ENCODE results near the gene IGSF21. TPM values are rescaled to one million over a fixed set of nuclear protein-coding genes. Genes with fewer than 3 reads are reported as not detected.

Gene IGSF21
- total and polyA plus RNA-seq, 2 donors (not counting 1 experiment from before 2014, with no cell fraction given), result not detected

DNA sequence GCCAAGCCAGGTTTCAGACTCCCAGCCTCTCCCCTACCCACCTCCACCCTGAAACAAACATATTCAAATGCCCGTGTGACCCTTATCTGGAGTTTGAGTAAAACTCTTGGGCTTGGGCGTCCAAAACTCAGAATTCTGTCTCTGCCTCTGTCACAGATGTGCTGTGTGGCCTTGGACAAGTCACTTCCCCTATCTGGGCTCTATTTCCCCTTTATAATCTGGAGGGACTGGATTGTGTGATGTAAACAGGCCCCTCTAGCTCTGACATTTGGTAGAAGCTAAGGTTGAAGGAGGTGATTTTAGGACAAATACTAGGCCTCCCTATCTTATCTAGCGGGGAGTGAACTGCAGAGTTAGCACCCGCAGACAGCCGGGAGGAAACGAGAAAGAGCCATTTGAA is 67.5 kb downstream of the IGSF21 start:
- intact Hi-C loops (cut with micrococcal nuclease), result no loop called here
- H3K27ac Mint-ChIP-seq, result no peak overlapping the region
- H3K4me3 Mint-ChIP-seq, result no peak overlapping the region
- Histone ChIP-seq H2AFZ (ENCODE audit: insufficient read depth, low read depth, low read length, poor library complexity, severe bottlenecking) (no peak overlapping the region), H3K27ac (ENCODE audit: low read length in 2 of 2) (no peak overlapping the region), H3K4me3 (ENCODE audit: control extremely low read depth in 1 of 5, extremely low read depth in 1 of 5, insufficient read depth in 1 of 5, low read depth in 2 of 5, low read length in 4 of 5) (no peak overlapping the region), H3K9me3 (ENCODE audit: control extremely low read depth in 1 of 3, control insufficient read depth in 2 of 3, insufficient read depth in 1 of 3, low read length in 2 of 3) (no peaks in the 10 kb centered on the region), H3K4me1 (ENCODE audit: control insufficient read depth in 2 of 2, insufficient read depth in 2 of 2, low read length in 2 of 2) (no peaks in the 10 kb centered on the region), H3K27me3 (replicated peaks in 1 of 4; ENCODE audit: control extremely low read depth in 1 of 4, control insufficient read depth in 3 of 4, insufficient read depth in 4 of 4, low read length in 3 of 4) (peaks cover 0 to 13% (median 0%) of the 10 kb centered on the region in 4 experiments), H4K20me1 (ENCODE audit: control insufficient read depth, insufficient read depth, low read length, poor library complexity, severe bottlenecking) (no peaks in the 10 kb centered on the region), H3K4me2 (replicated peaks; ENCODE audit: low read depth, low read length, poor library complexity, severe bottlenecking) (no peak overlapping the region), H3K9ac (ENCODE audit: low read length) (no peak overlapping the region), H3K36me3 (replicated peaks in 1 of 2; ENCODE audit: control extremely low read depth in 1 of 2, control insufficient read depth in 1 of 2, extremely low read depth in 1 of 2, insufficient read depth in 2 of 2, low read length in 1 of 2) (no peaks in the 10 kb centered on the region), H3K79me2 (ENCODE audit: control insufficient read depth, insufficient read depth, low read length) (no peaks in the 10 kb centered on the region)
- TF ChIP-seq CTCF (IDR thresholded peaks at IDR 0.05) (no peak), EZH2 (IDR thresholded peaks at IDR 0.05; ENCODE audit: borderline replicate concordance, insufficient read depth, low read depth, low read length, poor library complexity, severe bottlenecking) (no peak)
- peaks cover 5% of the 10 kb centered on the region for H3K4me1 Mint-ChIP-seq
- H3K27me3 Mint-ChIP-seq, result peaks cover 28% of the 10 kb centered on the region
- ChIA-PET CTCF (no interaction called here), POLR2A (no interaction called here)
- DNase-seq, result no peak
- ATAC-seq (ENCODE audit: low read depth), result no peak
- H3K9me3 Mint-ChIP-seq (ENCODE audit: insufficient read depth), result no peaks in the 10 kb centered on the region
- WGBS (ENCODE audit: insufficient coverage), result 77% methylated on average over 6 of the region's 6 CpGs

DNA sequence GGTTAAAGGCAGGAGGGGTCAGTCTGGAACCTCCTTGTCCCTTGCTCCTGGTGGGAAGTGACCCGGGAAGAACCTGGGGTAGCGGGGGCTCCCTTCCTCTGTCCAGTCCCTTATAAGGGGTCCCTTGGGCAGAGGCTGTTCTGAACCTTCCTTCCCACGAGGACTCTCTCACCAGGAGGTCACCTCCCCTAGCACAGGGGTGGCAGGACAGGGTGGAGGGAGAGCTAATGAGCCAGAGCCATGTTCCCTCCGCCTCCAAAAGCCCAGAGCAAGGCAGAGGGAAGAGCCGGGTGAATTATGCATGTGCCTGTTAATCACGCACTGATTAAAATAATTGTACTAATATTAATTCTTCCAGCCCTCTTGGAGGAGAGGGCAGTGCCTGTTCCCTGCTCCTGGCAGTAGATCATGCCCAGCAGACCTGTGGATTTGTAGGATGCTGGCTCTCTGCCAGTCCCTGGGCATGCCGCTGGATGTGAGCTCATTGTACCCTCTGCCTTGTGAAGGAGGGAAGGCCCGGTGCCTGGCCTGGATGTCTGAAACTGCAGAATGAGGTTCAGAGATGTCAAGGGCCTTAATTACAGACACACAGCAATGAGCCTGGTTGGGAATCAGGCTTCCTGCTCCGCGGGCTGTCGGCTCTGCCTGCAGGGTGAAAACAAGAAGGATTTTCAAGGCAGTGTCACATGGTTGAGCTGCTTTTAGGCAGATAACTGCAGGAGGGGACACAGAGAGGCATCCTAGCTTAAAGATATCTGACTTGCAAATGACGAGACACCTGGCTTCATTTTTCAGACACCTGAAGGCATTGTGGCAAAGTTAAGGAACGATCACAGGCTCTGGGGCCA is 68.2 kb downstream of the IGSF21 start:
- Mint-ChIP-seq H3K27ac (no peak overlapping the region), H3K4me3 (no peak overlapping the region), H3K27me3 (peaks cover 32% of the 10 kb centered on the region), H3K4me1 (peaks cover 5% of the 10 kb centered on the region), H3K9me3 (ENCODE audit: insufficient read depth) (no peaks in the 10 kb centered on the region)
- Histone ChIP-seq H2AFZ (ENCODE audit: insufficient read depth, low read depth, low read length, poor library complexity, severe bottlenecking) (no peak overlapping the region), H3K79me2 (ENCODE audit: control insufficient read depth, insufficient read depth, low read length) (no peaks in the 10 kb centered on the region), H3K4me3 (ENCODE audit: control extremely low read depth in 1 of 5, extremely low read depth in 1 of 5, insufficient read depth in 1 of 5, low read depth in 2 of 5, low read length in 4 of 5) (no peak overlapping the region), H3K4me1 (ENCODE audit: control insufficient read depth in 2 of 2, insufficient read depth in 2 of 2, low read length in 2 of 2) (no peaks in the 10 kb centered on the region), H3K9ac (ENCODE audit: low read length) (no peak overlapping the region), H3K4me2 (replicated peaks; ENCODE audit: low read depth, low read length, poor library complexity, severe bottlenecking) (no peak overlapping the region), H3K27ac (ENCODE audit: low read length in 2 of 2) (no peak overlapping the region), H3K27me3 (replicated peaks in 1 of 4; ENCODE audit: control extremely low read depth in 1 of 4, control insufficient read depth in 3 of 4, insufficient read depth in 4 of 4, low read length in 3 of 4) (peaks cover 0 to 17% (median 1%) of the 10 kb centered on the region in 4 experiments), H3K9me3 (ENCODE audit: control extremely low read depth in 1 of 3, control insufficient read depth in 2 of 3, insufficient read depth in 1 of 3, low read length in 2 of 3) (no peaks in the 10 kb centered on the region), H3K36me3 (replicated peaks in 1 of 2; ENCODE audit: control extremely low read depth in 1 of 2, control insufficient read depth in 1 of 2, extremely low read depth in 1 of 2, insufficient read depth in 2 of 2, low read length in 1 of 2) (no peaks in the 10 kb centered on the region), H4K20me1 (ENCODE audit: control insufficient read depth, insufficient read depth, low read length, poor library complexity, severe bottlenecking) (no peaks in the 10 kb centered on the region)
- WGBS (ENCODE audit: insufficient coverage), result 82% methylated on average over 7 of the region's 13 CpGs
- intact Hi-C loops (cut with micrococcal nuclease), result no loop called here
- ChIA-PET CTCF (no interaction called here), POLR2A (no interaction called here)
- DNase-seq, result no peak
- no peak for TF ChIP-seq EZH2 (IDR thresholded peaks at IDR 0.05; ENCODE audit: borderline replicate concordance, insufficient read depth, low read depth, low read length, poor library complexity, severe bottlenecking)
- TF ChIP-seq CTCF (IDR thresholded peaks at IDR 0.05), result no peak
- ATAC-seq (ENCODE audit: low read depth), result no peak
